ENCODE measurements around the gene FDXACB1. TPM values are rescaled to one million over a fixed set of nuclear protein-coding genes. Genes with fewer than 3 reads are reported as not detected.

Gene FDXACB1
- total RNA-seq, 1 experiment from 2014 or later, result 2.8 TPM

DNA sequence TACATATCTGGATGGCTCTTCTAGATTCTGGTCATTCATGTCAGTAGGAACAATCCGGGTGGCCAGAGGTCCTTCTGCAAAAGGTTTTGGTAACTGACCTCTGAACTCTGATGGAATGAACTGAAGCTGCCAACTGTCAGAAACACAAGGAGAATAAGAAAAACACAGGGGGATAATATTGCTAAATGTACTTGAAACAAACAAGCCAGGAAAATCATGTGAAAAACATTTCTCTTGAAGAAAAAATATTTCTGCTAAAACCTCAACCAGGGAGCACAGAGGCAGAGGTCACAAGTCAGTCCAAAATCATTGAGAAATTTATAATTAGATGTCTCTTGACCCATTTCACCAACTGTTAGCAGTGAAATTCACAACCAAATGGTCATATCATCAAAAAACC is 42.8 kb downstream of the FDXACB1 start:
- no peak overlapping the region for H3K4me2 ChIP-seq (ENCODE audit: insufficient read depth, insufficient read length, low read length)
- no peaks in the 10 kb centered on the region for H3K9me3 Mint-ChIP-seq
- no peak overlapping the region for H3T11ph ChIP-seq (ENCODE audit: low read length)
- no peaks in the 10 kb centered on the region for H3K27me3 Mint-ChIP-seq (ENCODE audit: low read depth)
- H4K20me1 ChIP-seq (ENCODE audit: control insufficient read depth, insufficient read depth, insufficient read length), result no peaks in the 10 kb centered on the region
- no peak overlapping the region for H2BK12ac ChIP-seq (ENCODE audit: insufficient read length, low read depth, low read length)
- H3K4me1 Mint-ChIP-seq, result peaks cover 15 to 16% of the 10 kb centered on the region in 2 experiments
- no peak overlapping the region; a peak in 1 of 7 replicates for H3K27ac Mint-ChIP-seq
- H2BK120ac ChIP-seq (ENCODE audit: low read depth, low read length, poor library complexity, severe bottlenecking), result no peak overlapping the region
- no peak for DNase-seq
- H4K5ac ChIP-seq (ENCODE audit: insufficient read length, low read depth, low read length), result no peak overlapping the region
- H2AFZ ChIP-seq (ENCODE audit: low read length), result no peak overlapping the region
- no peaks in the 10 kb centered on the region for H3K27me3 ChIP-seq (ENCODE audit: insufficient read depth, low read length)
- H3K56ac ChIP-seq (ENCODE audit: insufficient read length, low read depth, low read length), result no peak overlapping the region
- no peak for TF ChIP-seq CTCF (conservative IDR thresholded peaks at IDR 0.05)
- no peak overlapping the region for H3K4me3 Mint-ChIP-seq
- no peak overlapping the region for H3K4ac ChIP-seq (ENCODE audit: low read depth, low read length)
- no peaks in the 10 kb centered on the region; the same call in 1 of the 2 replicates for H3K4me1 ChIP-seq (ENCODE audit: insufficient read depth, low read length)
- H3K14ac ChIP-seq (ENCODE audit: insufficient read depth, low read length), result no peak overlapping the region
- H3K18ac ChIP-seq (ENCODE audit: insufficient read length, low read depth, low read length), result no peak overlapping the region
- no peak overlapping the region for H2BK20ac ChIP-seq (ENCODE audit: low read depth, low read length, poor library complexity, severe bottlenecking)
- H3K36me3 Mint-ChIP-seq (ENCODE audit: insufficient read depth in 1 of 3, low read depth in 3 of 3), result peaks cover 0 to 15% (median 4%) of the 10 kb centered on the region in 3 experiments; a peak in 3 of 7 replicates
- H4K8ac ChIP-seq (replicated peaks; ENCODE audit: insufficient read length, low read depth, low read length), result no peak overlapping the region
- no peaks in the 10 kb centered on the region for H3K79me2 ChIP-seq (ENCODE audit: insufficient read depth, low read length)
- H3K9me3 ChIP-seq (ENCODE audit: control insufficient read depth, low read depth, low read length), result no peaks in the 10 kb centered on the region
- H3K23ac ChIP-seq (ENCODE audit: insufficient read length, low read depth, low read length), result no peak overlapping the region
- H3K23me2 ChIP-seq (ENCODE audit: insufficient read length, low read depth, low read length, poor library complexity, severe bottlenecking), result no peaks in the 10 kb centered on the region
- no CpG with 5 or more reads among the region's 1 CpG for WGBS (ENCODE audit: extremely low coverage, insufficient read length, low lambda C conversion rate)
- H3K27ac ChIP-seq (ENCODE audit: insufficient read length, low read depth, low read length), result no peak overlapping the region
- no peaks in the 10 kb centered on the region for H3K79me1 ChIP-seq (ENCODE audit: insufficient read depth, low read depth, low read length, poor library complexity, severe bottlenecking)
- no peak overlapping the region for H4K91ac ChIP-seq (ENCODE audit: insufficient read length, low read depth, low read length)
- H2BK15ac ChIP-seq (ENCODE audit: low read depth, low read length), result no peak overlapping the region
- H2AK5ac ChIP-seq (ENCODE audit: insufficient read length, low read length), result no peak overlapping the region
- no peak overlapping the region for H2BK5ac ChIP-seq (ENCODE audit: insufficient read length, low read length)
- H3K9ac ChIP-seq (ENCODE audit: extremely low read depth, insufficient read length, low read length), result no peak overlapping the region
